A172 (cell line): Measurements from ENCODE around the gene FAU. TPM values are rescaled to one million over a fixed set of nuclear protein-coding genes. Genes with fewer than 3 reads are reported as not detected.

Experiments
- DNase-seq: peaks from one replicate; pipeline ENCODE4 v3.0.0-alpha.2; 2015; ENCODE audit warnings: low spot score
- total RNA-seq: library from RNA; depleted of rRNA; stranded (reverse); fragments of >200 nt; shearing (Covaris generic); gene quantifications from 2 replicates; pipeline ENCODE4 v1.2.3, GENCODE V29; 2014

Gene FAU
- total RNA-seq, 1 experiment from 2014 or later = 528 TPM

- DNase-seq = no peak
Observed at GRCh38 chr11:65108469-65109123, 13.3 kb downstream of the FAU start.

- DNase-seq = no peak
Observed at GRCh38 chr11:65107751-65108468, 14.0 kb downstream of the FAU start.

GRCh38 chr11:65107078-65107477 is 14.9 kb downstream of the FAU start:
- DNase-seq = no peak

- no peak for DNase-seq
Observed at GRCh38 chr11:65104628-65105027, 17.3 kb downstream of the FAU start.

GRCh38 chr11:65103476-65103875 is 18.5 kb downstream of the FAU start:
- DNase-seq = no peak

- DNase-seq = peak; percentile 27
Observed at GRCh38 chr11:65102142-65103095, 19.5 kb downstream of the FAU start.

- no peak for DNase-seq
Observed at GRCh38 chr11:65100674-65101350, 21.1 kb downstream of the FAU start.

- DNase-seq = no peak
Observed at GRCh38 chr11:65096926-65097325, 25.0 kb downstream of the FAU start.

- DNase-seq = peak; percentile 82
Observed at GRCh38 chr11:65095974-65096806, 25.7 kb downstream of the FAU start, which contains the start of gene VPS51. Gene VPS51, plus strand, starts transcription at chr11:65096214. Its CDS starts 37 bp downstream, at chr11:65096251.

GRCh38 chr11:65095427-65095826 is 26.5 kb downstream of the FAU start:
- no peak for DNase-seq

GRCh38 chr11:65090628-65091027 is 31.3 kb downstream of the FAU start:
- no peak for DNase-seq

GRCh38 chr11:65089621-65090020 is 32.3 kb downstream of the FAU start:
- no peak for DNase-seq

- DNase-seq = no peak
Observed at GRCh38 chr11:65087827-65088226, 34.1 kb downstream of the FAU start.

GRCh38 chr11:65087216-65087615 is 34.7 kb downstream of the FAU start:
- no peak for DNase-seq

GRCh38 chr11:65086809-65087208 is 35.1 kb downstream of the FAU start:
- DNase-seq = no peak

- DNase-seq = no peak
Observed at GRCh38 chr11:65085446-65085845, 36.5 kb downstream of the FAU start.

GRCh38 chr11:65084598-65085375 is 37.1 kb downstream of the FAU start:
- no peak for DNase-seq

GRCh38 chr11:65083834-65084597 is 37.9 kb downstream of the FAU start, which contains the start of the genes CDCA5 and ZFPL1:
Gene CDCA5, minus strand, starts transcription at chr11:65084040. Its CDS starts 62 bp downstream, at chr11:65083978.
Gene ZFPL1, plus strand, starts transcription at chr11:65084222. Its CDS starts 477 bp downstream, at chr11:65084699.
- peak; percentile 91 for DNase-seq
